NT2/D1 (cell line): ENCODE data around the gene HIGD1C.

Experiments
- SUZ12 ChIP-seq: IDR thresholded peaks from 2 replicates; pipeline ENCODE4 v1.6.1; 2011; ENCODE audit not compliant: insufficient read length, insufficient read depth; ENCODE audit errors: extremely low read depth
- YY1 ChIP-seq: IDR thresholded peaks from 2 replicates; pipeline ENCODE4 v1.6.1; 2011; ENCODE audit not compliant: insufficient read length, insufficient read depth

DNA sequence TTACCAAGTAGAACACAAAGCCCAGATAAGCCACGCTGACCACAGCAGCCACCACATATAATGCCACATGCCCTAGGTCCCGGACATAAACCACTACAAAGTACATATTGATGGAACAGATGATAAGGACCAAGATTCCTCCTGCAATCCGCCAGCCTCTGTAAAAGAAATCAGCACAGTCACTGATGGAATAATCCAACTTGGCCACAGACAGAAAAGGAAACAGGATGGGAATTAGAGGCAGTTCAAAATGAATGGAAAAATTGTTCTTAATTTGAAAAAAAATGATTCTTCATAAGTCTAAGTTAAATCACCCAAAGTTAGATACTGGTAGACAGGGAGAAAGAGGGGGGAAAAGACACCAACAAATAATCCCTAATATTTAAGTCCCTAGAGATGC, 38.4 kb downstream of the HIGD1C start:
- no peak for TF ChIP-seq SUZ12
- no peak for TF ChIP-seq YY1
